Calu3 (cell line): Measurements from ENCODE around the gene HSFX4. TPM values are rescaled to one million over a fixed set of nuclear protein-coding genes. Genes with fewer than 3 reads are reported as not detected.

Experiments
- BruUV-seq: library from RNA; stranded (reverse); fragments of 400-500 nt; replicated peaks from 2 replicates; lab custom pipeline; 2021; lab: Mats Ljungman, UMichigan
- CTCF ChIA-PET: fragments of 300-600 bp; sonication (Branson Sonifier 250); formaldehyde crosslinking; loops from one replicate; lab custom pipeline; 2022; ENCODE audit warnings: antibody characterized with exemption; lab: Charles Lee
- DNase-seq: peaks from one replicate; pipeline ENCODE4 v3.0.0; 2022
- H3K27ac Mint-ChIP-seq: one replicate; pipeline ENCODE4 v1.8.0; 2022; ENCODE audit warnings: mixed read lengths; ENCODE audit not compliant: unreplicated experiment
- H3K27me3 Mint-ChIP-seq: one replicate; pipeline ENCODE4 v1.8.0; 2022; ENCODE audit warnings: mixed read lengths; ENCODE audit not compliant: unreplicated experiment
- H3K36me3 Mint-ChIP-seq: one replicate; pipeline ENCODE4 v1.8.0; 2022; ENCODE audit warnings: mild to moderate bottlenecking, moderate library complexity, mixed read lengths; ENCODE audit not compliant: insufficient read depth, unreplicated experiment
- H3K4me1 Mint-ChIP-seq: one replicate; pipeline ENCODE4 v1.8.0; 2022; ENCODE audit warnings: mild to moderate bottlenecking, low read depth, mixed read lengths; ENCODE audit not compliant: unreplicated experiment
- H3K4me3 Mint-ChIP-seq: one replicate; pipeline ENCODE4 v1.8.0; 2022; ENCODE audit warnings: mild to moderate bottlenecking, low read depth, moderate library complexity, mixed read lengths; ENCODE audit not compliant: unreplicated experiment
- H3K9me3 Mint-ChIP-seq: one replicate; pipeline ENCODE4 v1.8.0; 2022; ENCODE audit warnings: low read depth, mixed read lengths; ENCODE audit not compliant: unreplicated experiment
- CTCF ChIP-seq: fragments of 200-600 bp; IDR thresholded peaks from one replicate; pipeline ENCODE4 v1.8.0; 2022; ENCODE audit warnings: antibody characterized with exemption; ENCODE audit not compliant: unreplicated experiment
- intact Hi-C: fragments of 100-400 bp; cut with micrococcal nuclease; formaldehyde crosslinking; loops from one replicate; pipeline ENCODE4 v1.10.0; 2022; ENCODE audit not compliant: unreplicated experiment
- total RNA-seq: library from RNA; stranded (reverse); gene quantifications from 2 replicates; pipeline ENCODE4 v1.2.3, GENCODE V29; 2022

The HSFX4 gene
- total RNA-seq, 1 experiment from 2014 or later, result not detected

- CTCF ChIA-PET, result no interaction called here
- no peak for TF ChIP-seq CTCF
- H3K27me3 Mint-ChIP-seq, result no peaks in the 10 kb centered on the region
- no TSS peak for BruUV-seq
- no peaks in the 10 kb centered on the region for H3K9me3 Mint-ChIP-seq
- H3K4me3 Mint-ChIP-seq, result no peak overlapping the region
- no peaks in the 10 kb centered on the region for H3K36me3 Mint-ChIP-seq
- H3K27ac Mint-ChIP-seq, result no peak overlapping the region
- DNase-seq, result no peak
- peaks cover 9% of the 10 kb centered on the region for H3K4me1 Mint-ChIP-seq
- intact Hi-C loops, result loop anchor here (2.0 to 5.0 kb wide), 3 partner anchors 399 to 720 kb away; no protein-coding TSS in a partner anchor
Observed at GRCh38 chrX:149962010-149962409, 32.6 kb downstream of the HSFX4 start.

- Mint-ChIP-seq H3K9me3 (no peaks in the 10 kb centered on the region), H3K27me3 (no peaks in the 10 kb centered on the region), H3K27ac (peak overlapping the region; percentile 40), H3K4me3 (no peak overlapping the region), H3K36me3 (no peaks in the 10 kb centered on the region), H3K4me1 (peaks cover 9% of the 10 kb centered on the region)
- BruUV-seq, result no TSS peak
- DNase-seq, result peak; percentile 55
- TF ChIP-seq CTCF, result peak; percentile 74
- CTCF ChIA-PET, result interaction anchor here (1.2 kb wide), 1 partner anchor 88 kb away, joined by 6 read pairs; no protein-coding TSS in a partner anchor
- intact Hi-C loops, result loop anchor here (1.0 to 5.0 kb wide), 4 partner anchors 87 to 719 kb away; no protein-coding TSS in a partner anchor
Observed at GRCh38 chrX:149962859-149963757, 33.7 kb downstream of the HSFX4 start.

GRCh38 chrX:149979126-149979644 is 49.8 kb downstream of the HSFX4 start:
- intact Hi-C loops, result no loop called here
- no peak overlapping the region for H3K4me3 Mint-ChIP-seq
- no peaks in the 10 kb centered on the region for H3K36me3 Mint-ChIP-seq
- H3K27me3 Mint-ChIP-seq, result no peaks in the 10 kb centered on the region
- CTCF ChIA-PET, result no interaction called here
- H3K4me1 Mint-ChIP-seq, result no peaks in the 10 kb centered on the region
- no peak for DNase-seq
- BruUV-seq, result no TSS peak
- no peak for TF ChIP-seq CTCF
- no peaks in the 10 kb centered on the region for H3K9me3 Mint-ChIP-seq
- H3K27ac Mint-ChIP-seq, result no peak overlapping the region

Other genes with a start within 250 kb of the HSFX4 start
- gene MAGEA11, start 217.5 kb upstream of the HSFX4 start, total RNA-seq, result not detected in 2 replicates
- 1.3 and 3.4 TPM in 2 replicates for gene HSFX1, start 155.5 kb upstream of the HSFX4 start, total RNA-seq
- not detected in 2 replicates for gene MAGEA9, start 147.6 kb upstream of the HSFX4 start, total RNA-seq
- not detected in 2 replicates for gene MAGEA8, start 48.4 kb upstream of the HSFX4 start, total RNA-seq
- gene EOLA2, start 8.9 kb downstream of the HSFX4 start, total RNA-seq, result 41.2 and 47.3 TPM in 2 replicates